Transverse colon (tissue), 4 donors: ENCODE measurements around the gene LHFPL6. TPM values are rescaled to one million over a fixed set of nuclear protein-coding genes. Genes with fewer than 3 reads are reported as not detected.

Experiments
- DNase-seq: peaks from one replicate; pipeline ENCODE4 v3.0.0-alpha.2; 2019
- H3K27ac ChIP-seq, 4 donors: fragments of 200-600 bp; sonication (generic); 2 replicates each; pipeline ENCODE4 v1.5.1; 2016 to 2018; ENCODE audit warnings: inconsistent platforms in 4 of 4
- H3K27me3 ChIP-seq: fragments of 200-600 bp; sonication (generic); 2 replicates; pipeline ENCODE4 v1.5.1; 2017; ENCODE audit warnings: inconsistent platforms
- H3K36me3 ChIP-seq, 4 donors: fragments of 200-600 bp; sonication (generic); 2 replicates each; pipeline ENCODE4 v1.5.1; 2017 to 2019; ENCODE audit warnings: inconsistent platforms in 4 of 4
- H3K4me1 ChIP-seq, 4 donors: fragments of 200-600 bp; sonication (generic); 2 replicates each; pipeline ENCODE4 v1.5.1; 2017 to 2020; ENCODE audit warnings: inconsistent platforms in 4 of 4
- H3K4me3 ChIP-seq, 4 donors: fragments of 200-600 bp; sonication (generic); 1 replicate in 1 of 4; 2 replicates in 3 of 4; pipeline versions ENCODE4 v1.5.1 to v1.6.1; 2017 to 2019; ENCODE audit warnings: inconsistent platforms in 4 of 4
- H3K9me3 ChIP-seq, 2 donors: fragments of 200-600 bp; sonication (generic); 2 replicates each; pipeline ENCODE4 v1.5.1; 2017 to 2019; ENCODE audit warnings: inconsistent platforms in 2 of 2
- EP300 ChIP-seq: sonication (generic); formaldehyde crosslinking; IDR thresholded peaks from one replicate; pipeline ENCODE4 v1.6.1; 2017; ENCODE audit warnings: antibody characterized with exemption, low read depth
- POLR2A ChIP-seq: fragments of 450-650 bp; IDR thresholded peaks from one replicate; pipeline ENCODE4 v1.6.1; 2016; ENCODE audit warnings: antibody characterized with exemption, mild to moderate bottlenecking, moderate library complexity
- POLR2AphosphoS5 ChIP-seq, 3 donors: sonication (generic); formaldehyde crosslinking; IDR thresholded peaks; one replicate each; pipeline ENCODE4 v1.6.1; 2016; ENCODE audit warnings: antibody characterized with exemption in 3 of 3
- WGBS, 2 donors: methylation state at CpG; one replicate each; pipeline ENCODE4 v1.1.5; 2018; ENCODE audit warnings: low coverage in 1 of 2; 5-methylcytosine and 5-hydroxymethylcytosine counted together
- in situ Hi-C, 4 donors: fragments of 200-750 bp; cut with MboI; loops; one replicate each; pipeline versions ENCODE4 v1.15.0 to v1.15.1; 2017; ENCODE audit warnings: low sequenced_read_pairs in 3 of 4, low pct_ligation_motif_present in 1 of 4, low pct_unique_long_range_greater_than_20kb in 1 of 4
- intact Hi-C: fragments of 100-400 bp; cut with DNase I; formaldehyde crosslinking; loops from one replicate; pipeline ENCODE4 v1.15.1; 2023; ENCODE audit warnings: low total_unique reads
- total RNA-seq, 4 donors: library from RNA; depleted of rRNA; stranded (reverse); fragments of >200 nt; gene quantifications; one replicate each; pipeline ENCODE4 v1.1.0, GENCODE V29; 2016
- TF ChIP-seq, protein P1 (sequence below), 5 experiments: fragments of 200-600 bp in 3 of 5; fragments of 450-650 bp in 2 of 5; sonication (generic) in 3 of 5; IDR thresholded peaks; 1 replicate in 2 of 5; 2 replicates in 3 of 5; pipeline ENCODE4 v1.5.1; 2016 to 2017; ENCODE audit warnings: antibody characterized with exemption in 5 of 5, inconsistent platforms in 3 of 5, mild to moderate bottlenecking in 2 of 5, moderate library complexity in 1 of 5

LHFPL6 gene
- total RNA-seq, 4 donors from 2014 or later, result 4.2 to 18.6 (median 9.3) TPM

GRCh38 chr13:39327172-39327479 lies 275.9 kb downstream of the LHFPL6 start:
- H3K36me3 ChIP-seq, result no peaks in the 10 kb centered on the region
- no peak for TF ChIP-seq POLR2AphosphoS5 (IDR thresholded peaks at IDR 0.05)
- no peak for TF ChIP-seq EP300
- no peak for TF ChIP-seq POLR2A
- TF ChIP-seq, protein P1, sequence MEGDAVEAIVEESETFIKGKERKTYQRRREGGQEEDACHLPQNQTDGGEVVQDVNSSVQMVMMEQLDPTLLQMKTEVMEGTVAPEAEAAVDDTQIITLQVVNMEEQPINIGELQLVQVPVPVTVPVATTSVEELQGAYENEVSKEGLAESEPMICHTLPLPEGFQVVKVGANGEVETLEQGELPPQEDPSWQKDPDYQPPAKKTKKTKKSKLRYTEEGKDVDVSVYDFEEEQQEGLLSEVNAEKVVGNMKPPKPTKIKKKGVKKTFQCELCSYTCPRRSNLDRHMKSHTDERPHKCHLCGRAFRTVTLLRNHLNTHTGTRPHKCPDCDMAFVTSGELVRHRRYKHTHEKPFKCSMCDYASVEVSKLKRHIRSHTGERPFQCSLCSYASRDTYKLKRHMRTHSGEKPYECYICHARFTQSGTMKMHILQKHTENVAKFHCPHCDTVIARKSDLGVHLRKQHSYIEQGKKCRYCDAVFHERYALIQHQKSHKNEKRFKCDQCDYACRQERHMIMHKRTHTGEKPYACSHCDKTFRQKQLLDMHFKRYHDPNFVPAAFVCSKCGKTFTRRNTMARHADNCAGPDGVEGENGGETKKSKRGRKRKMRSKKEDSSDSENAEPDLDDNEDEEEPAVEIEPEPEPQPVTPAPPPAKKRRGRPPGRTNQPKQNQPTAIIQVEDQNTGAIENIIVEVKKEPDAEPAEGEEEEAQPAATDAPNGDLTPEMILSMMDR (IDR thresholded peaks at IDR 0.05), result no peak
- DNase-seq, result no peak
- intact Hi-C loops (no loop called here), in situ Hi-C loops (no loop called here)
- 90% methylated on average over 1 of the region's 1 CpG; no CpG with 5 or more reads in 1 of the 2 donors for WGBS, 2 donors
- no peak overlapping the region for H3K4me3 ChIP-seq
- H3K27ac ChIP-seq, result no peak overlapping the region
- H3K9me3 ChIP-seq, result no peaks in the 10 kb centered on the region
- no peaks in the 10 kb centered on the region for H3K4me1 ChIP-seq
- no peaks in the 10 kb centered on the region for H3K27me3 ChIP-seq

- H3K9me3 ChIP-seq, result no peaks in the 10 kb centered on the region
- intact Hi-C loops (no loop called here), in situ Hi-C loops (no loop called here)
- no peak for DNase-seq
- 49 to 84% methylated on average over 4 of the region's 4 CpGs for WGBS, 2 donors
- H3K4me3 ChIP-seq, result no peak overlapping the region
- no peak overlapping the region for H3K27ac ChIP-seq
- TF ChIP-seq, protein P1 (IDR thresholded peaks at IDR 0.05), result no peak
- TF ChIP-seq POLR2AphosphoS5 (IDR thresholded peaks at IDR 0.05), result no peak
- no peak for TF ChIP-seq EP300
- no peak for TF ChIP-seq POLR2A
- no peaks in the 10 kb centered on the region for H3K36me3 ChIP-seq
- H3K4me1 ChIP-seq, result no peaks in the 10 kb centered on the region
- no peaks in the 10 kb centered on the region for H3K27me3 ChIP-seq
These were observed 276.4 kb downstream of the LHFPL6 start for GRCh38 chr13:39326469-39327171.

DNA sequence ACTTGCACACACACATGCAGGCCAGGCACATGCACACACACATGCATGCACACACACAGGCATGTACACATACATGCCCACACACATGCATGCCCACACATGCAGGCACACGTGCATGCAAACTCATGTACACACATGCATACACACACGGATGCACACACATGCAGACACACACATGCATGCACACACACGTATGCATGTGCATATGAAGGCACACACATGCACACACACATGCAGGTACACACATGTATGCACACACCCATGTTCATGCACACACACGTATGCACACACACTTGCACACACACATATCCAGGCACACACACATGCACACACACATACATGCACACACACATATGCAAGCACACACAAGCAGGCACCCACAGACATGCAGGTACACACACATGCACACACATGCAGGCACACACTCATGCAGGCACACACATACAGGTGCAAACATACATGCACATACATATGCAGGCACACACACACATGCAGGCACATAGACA lies 278.1 kb downstream of the LHFPL6 start:
- Histone ChIP-seq H3K27me3 (no peaks in the 10 kb centered on the region), H3K4me3 (no peak overlapping the region), H3K27ac (no peak overlapping the region), H3K4me1 (no peaks in the 10 kb centered on the region), H3K9me3 (no peaks in the 10 kb centered on the region), H3K36me3 (no peaks in the 10 kb centered on the region)
- DNase-seq, result no peak
- intact Hi-C loops (no loop called here), in situ Hi-C loops (no loop called here)
- WGBS, 2 donors, result 85% methylated on average over 4 of the region's 4 CpGs; no CpG with 5 or more reads in 1 of the 2 donors
- TF ChIP-seq, protein P1 (IDR thresholded peaks at IDR 0.05), result no peak
- no peak for TF ChIP-seq EP300
- TF ChIP-seq POLR2AphosphoS5 (IDR thresholded peaks at IDR 0.05), result no peak
- no peak for TF ChIP-seq POLR2A

DNA sequence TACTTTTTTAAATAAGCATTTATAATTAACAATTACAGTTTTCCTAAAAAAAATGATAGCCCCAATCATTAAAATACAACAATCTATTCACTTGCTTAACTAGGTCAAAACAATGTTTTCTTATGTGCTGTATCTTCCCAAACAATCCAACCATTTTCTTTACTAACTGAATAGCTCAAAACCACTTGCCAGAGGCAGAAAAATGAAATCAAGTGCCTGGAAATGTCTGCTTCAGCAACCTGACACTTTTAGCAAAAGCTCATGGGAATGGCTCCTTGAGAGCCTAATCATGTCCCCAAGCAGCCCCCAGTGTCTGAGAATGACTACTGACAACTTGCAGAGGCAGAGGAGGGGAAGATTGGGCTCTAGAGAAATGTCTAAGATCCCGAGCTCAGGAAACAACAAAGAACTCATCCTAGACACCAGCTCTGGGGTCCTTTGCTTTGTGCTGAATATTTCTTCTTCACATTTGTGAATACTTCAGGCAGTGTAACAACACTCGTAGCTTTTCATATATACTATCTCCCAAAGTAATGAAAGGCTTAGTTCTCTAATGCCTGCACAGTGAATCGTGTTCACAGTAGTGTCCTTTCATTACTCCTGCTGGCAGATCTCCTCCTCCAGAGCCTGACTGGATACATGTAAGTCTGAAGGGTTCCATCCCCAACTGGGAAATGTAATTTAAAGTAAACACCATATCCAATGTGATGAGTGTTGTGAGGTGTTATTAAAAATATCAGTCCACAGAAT lies 280.0 kb downstream of the LHFPL6 start:
- in situ Hi-C loops, result no loop called here
- DNase-seq, result no peak
- H3K4me3 ChIP-seq, result no peak overlapping the region

More for the DNA sequence above, 280.0 kb downstream of the LHFPL6 start:
- no peaks in the 10 kb centered on the region for H3K36me3 ChIP-seq
- H3K4me1 ChIP-seq, result no peaks in the 10 kb centered on the region
- no peaks in the 10 kb centered on the region for H3K27me3 ChIP-seq
- WGBS, 2 donors, result 55 to 67% methylated on average over 2 to 3 of the region's 3 CpGs
- no peaks in the 10 kb centered on the region for H3K9me3 ChIP-seq
- TF ChIP-seq POLR2AphosphoS5 (IDR thresholded peaks at IDR 0.05) (no peak), EP300 (no peak), POLR2A (no peak)
- TF ChIP-seq, protein P1 (IDR thresholded peaks at IDR 0.05), result no peak
- no peak overlapping the region for H3K27ac ChIP-seq
- intact Hi-C loops, result no loop called here
